Measurements from ENCODE around the gene TSPAN18.

The TSPAN18 gene

DNA sequence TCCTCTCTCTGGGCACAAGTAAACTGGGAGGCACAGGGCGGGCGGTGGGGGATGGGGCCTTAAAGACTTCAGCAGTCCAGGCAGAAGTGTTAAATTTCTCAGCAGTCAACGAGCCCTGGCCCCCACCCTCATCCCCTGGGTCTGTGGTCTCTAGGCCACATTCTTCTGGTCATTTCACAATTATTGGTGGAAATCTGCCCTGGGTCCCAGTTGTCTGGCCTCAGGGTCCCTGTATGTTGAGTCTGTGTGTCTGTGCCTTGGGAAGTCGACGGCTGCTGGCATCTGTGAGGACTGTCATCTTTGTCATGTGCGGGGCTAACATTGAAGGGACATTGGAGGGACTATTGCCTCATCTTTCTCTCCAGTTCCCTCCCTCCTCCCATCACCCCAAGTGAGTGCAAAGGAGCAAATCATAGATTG lies 1.7 kb downstream of the TSPAN18 start:
- no peak overlapping the region for H3K4me2 ChIP-seq (ENCODE audit: low read length)

DNA sequence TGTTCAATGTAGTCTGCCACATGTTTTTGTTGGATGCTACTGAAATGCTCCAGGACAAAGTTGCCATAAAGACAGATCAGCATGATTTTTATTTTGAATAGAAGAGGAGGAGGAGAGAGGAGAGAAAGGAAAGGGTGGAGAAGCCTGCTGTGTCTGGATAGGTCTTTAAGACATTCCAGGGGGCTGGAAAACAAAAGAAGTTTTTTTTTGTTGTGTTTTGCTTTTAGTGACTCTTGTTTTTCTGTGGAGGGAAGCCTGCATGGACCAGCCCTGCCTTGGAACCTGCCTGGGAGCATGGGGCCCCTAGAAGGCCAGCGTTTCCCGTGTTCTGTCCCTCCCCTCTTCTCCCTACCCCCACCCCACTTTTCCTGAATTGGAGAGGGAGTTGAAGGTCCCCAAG lies 2.3 kb downstream of the TSPAN18 start:
- no peak overlapping the region for H2AFZ ChIP-seq (ENCODE audit: low read length)
- H4K20me1 ChIP-seq (ENCODE audit: insufficient read depth, low read length) = no peaks in the 10 kb centered on the region
- H3K4me2 ChIP-seq (ENCODE audit: low read length) = no peak overlapping the region
- no peaks in the 10 kb centered on the region for H3K9me2 ChIP-seq (ENCODE audit: low read depth, low read length)
- no peaks in the 10 kb centered on the region for H3K36me3 ChIP-seq (ENCODE audit: insufficient read depth, low read length)
- 0 out of 2 replicates have a peak, but pooled peaks cover 3% of the 10 kb centered on the region for H3K27me3 ChIP-seq (ENCODE audit: insufficient read depth, low read length)
- no peak overlapping the region for H3K4me3 ChIP-seq (ENCODE audit: low read depth, low read length, poor library complexity, severe bottlenecking)
- no peak overlapping the region for H3K27ac ChIP-seq (ENCODE audit: low read depth, low read length, poor library complexity, severe bottlenecking)
- no peak overlapping the region for H3K9ac ChIP-seq (ENCODE audit: low read length)
- H3F3A ChIP-seq (ENCODE audit: insufficient read depth, low read length) = no peaks in the 10 kb centered on the region
- peaks cover 18% of the 10 kb centered on the region for H3K4me1 ChIP-seq (ENCODE audit: insufficient read depth, low read length, severe bottlenecking)
- H3K79me2 ChIP-seq (ENCODE audit: insufficient read depth, low read length) = no peaks in the 10 kb centered on the region
- no peaks in the 10 kb centered on the region for H3K9me3 ChIP-seq (ENCODE audit: low read length)
- TF ChIP-seq, protein P1, sequence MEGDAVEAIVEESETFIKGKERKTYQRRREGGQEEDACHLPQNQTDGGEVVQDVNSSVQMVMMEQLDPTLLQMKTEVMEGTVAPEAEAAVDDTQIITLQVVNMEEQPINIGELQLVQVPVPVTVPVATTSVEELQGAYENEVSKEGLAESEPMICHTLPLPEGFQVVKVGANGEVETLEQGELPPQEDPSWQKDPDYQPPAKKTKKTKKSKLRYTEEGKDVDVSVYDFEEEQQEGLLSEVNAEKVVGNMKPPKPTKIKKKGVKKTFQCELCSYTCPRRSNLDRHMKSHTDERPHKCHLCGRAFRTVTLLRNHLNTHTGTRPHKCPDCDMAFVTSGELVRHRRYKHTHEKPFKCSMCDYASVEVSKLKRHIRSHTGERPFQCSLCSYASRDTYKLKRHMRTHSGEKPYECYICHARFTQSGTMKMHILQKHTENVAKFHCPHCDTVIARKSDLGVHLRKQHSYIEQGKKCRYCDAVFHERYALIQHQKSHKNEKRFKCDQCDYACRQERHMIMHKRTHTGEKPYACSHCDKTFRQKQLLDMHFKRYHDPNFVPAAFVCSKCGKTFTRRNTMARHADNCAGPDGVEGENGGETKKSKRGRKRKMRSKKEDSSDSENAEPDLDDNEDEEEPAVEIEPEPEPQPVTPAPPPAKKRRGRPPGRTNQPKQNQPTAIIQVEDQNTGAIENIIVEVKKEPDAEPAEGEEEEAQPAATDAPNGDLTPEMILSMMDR (IDR thresholded peaks at IDR 0.05; ENCODE audit: low read length) = no peak
- TF ChIP-seq EZH2 (IDR thresholded peaks at IDR 0.05; ENCODE audit: borderline replicate concordance, low read length) = no peak

More for the DNA sequence above, 1.7 kb downstream of the TSPAN18 start:
- Histone ChIP-seq H3F3A (ENCODE audit: insufficient read depth, low read length) (no peaks in the 10 kb centered on the region), H3K36me3 (ENCODE audit: insufficient read depth, low read length) (no peaks in the 10 kb centered on the region), H4K20me1 (ENCODE audit: insufficient read depth, low read length) (no peaks in the 10 kb centered on the region), H3K27ac (ENCODE audit: low read depth, low read length, poor library complexity, severe bottlenecking) (no peak overlapping the region), H3K27me3 (ENCODE audit: insufficient read depth, low read length) (0 out of 2 replicates have a peak, but pooled peaks cover 3% of the 10 kb centered on the region), H3K4me3 (ENCODE audit: low read depth, low read length, poor library complexity, severe bottlenecking) (no peak overlapping the region), H3K9me2 (ENCODE audit: low read depth, low read length) (no peaks in the 10 kb centered on the region), H3K9ac (ENCODE audit: low read length) (no peak overlapping the region), H3K9me3 (ENCODE audit: low read length) (no peaks in the 10 kb centered on the region), H3K4me1 (ENCODE audit: insufficient read depth, low read length, severe bottlenecking) (peaks cover 18% of the 10 kb centered on the region), H2AFZ (ENCODE audit: low read length) (no peak overlapping the region), H3K79me2 (ENCODE audit: insufficient read depth, low read length) (no peaks in the 10 kb centered on the region)
- no peak for TF ChIP-seq EZH2 (IDR thresholded peaks at IDR 0.05; ENCODE audit: borderline replicate concordance, low read length)
- TF ChIP-seq, protein P1 (IDR thresholded peaks at IDR 0.05; ENCODE audit: low read length) = no peak

DNA sequence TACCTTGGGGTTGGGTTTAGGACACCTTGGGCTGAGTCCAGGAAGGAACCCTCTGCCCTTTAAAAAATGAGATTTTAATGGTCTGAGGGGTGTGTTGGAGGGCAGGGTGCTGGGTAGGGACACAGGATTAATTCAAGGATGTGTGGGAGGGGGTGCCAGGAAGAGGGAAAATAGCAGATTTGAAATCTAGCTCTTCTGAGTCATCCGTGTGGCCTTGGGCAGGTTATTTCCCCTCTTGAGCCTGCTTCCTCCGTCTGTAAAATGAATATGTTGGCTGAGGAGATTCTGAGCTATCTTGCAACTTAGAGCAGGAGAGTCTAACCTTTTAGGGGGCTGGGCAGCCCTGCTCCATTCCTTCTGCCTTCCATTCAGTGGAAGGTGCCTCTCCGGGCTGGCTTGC lies 3.0 kb downstream of the TSPAN18 start:
- no peak overlapping the region for H2AFZ ChIP-seq (ENCODE audit: low read length)
- H3K36me3 ChIP-seq (ENCODE audit: insufficient read depth, low read length) = no peaks in the 10 kb centered on the region
- 0 out of 2 replicates have a peak, but pooled peaks cover 3% of the 10 kb centered on the region for H3K27me3 ChIP-seq (ENCODE audit: insufficient read depth, low read length)
- no peaks in the 10 kb centered on the region for H3K79me2 ChIP-seq (ENCODE audit: insufficient read depth, low read length)
- no peaks in the 10 kb centered on the region for H3K9me2 ChIP-seq (ENCODE audit: low read depth, low read length)
- no peaks in the 10 kb centered on the region for H3F3A ChIP-seq (ENCODE audit: insufficient read depth, low read length)
- TF ChIP-seq, protein P1 (IDR thresholded peaks at IDR 0.05; ENCODE audit: low read length) = no peak
- TF ChIP-seq EZH2 (IDR thresholded peaks at IDR 0.05; ENCODE audit: borderline replicate concordance, low read length) = no peak
- H3K9me3 ChIP-seq (ENCODE audit: low read length) = no peaks in the 10 kb centered on the region
- no peak overlapping the region for H3K4me2 ChIP-seq (ENCODE audit: low read length)
- H3K4me3 ChIP-seq (ENCODE audit: low read depth, low read length, poor library complexity, severe bottlenecking) = no peak overlapping the region
- H3K4me1 ChIP-seq (ENCODE audit: insufficient read depth, low read length, severe bottlenecking) = peaks cover 18% of the 10 kb centered on the region
- no peaks in the 10 kb centered on the region for H4K20me1 ChIP-seq (ENCODE audit: insufficient read depth, low read length)
- H3K9ac ChIP-seq (ENCODE audit: low read length) = no peak overlapping the region
- H3K27ac ChIP-seq (ENCODE audit: low read depth, low read length, poor library complexity, severe bottlenecking) = no peak overlapping the region

All from OCI-LY1 (cell line).